ENCODE results near the gene TESMIN.

GRCh38 chr11:68683121-68683520 is 68.2 kb downstream of the TESMIN start:
- no peak for TF ChIP-seq CTCF (conservative IDR thresholded peaks at IDR 0.05; ENCODE audit: low read depth, low read length)
- TF ChIP-seq CEBPB (IDR thresholded peaks at IDR 0.05; ENCODE audit: low read depth, low read length), result no peak
- no peak for TF ChIP-seq POLR2A (IDR thresholded peaks at IDR 0.05; ENCODE audit: low read depth, low read length)
- TF ChIP-seq RFX5 (IDR thresholded peaks at IDR 0.05; ENCODE audit: low read depth, low read length), result no peak
- TF ChIP-seq SMC3 (IDR thresholded peaks at IDR 0.05; ENCODE audit: low read depth, low read length), result no peak
- no peak for TF ChIP-seq MXI1 (IDR thresholded peaks at IDR 0.05; ENCODE audit: borderline replicate concordance, low read depth, low read length)
- no peak for TF ChIP-seq FOS (IDR thresholded peaks at IDR 0.05; ENCODE audit: low read depth, low read length)
- TF ChIP-seq BHLHE40 (IDR thresholded peaks at IDR 0.05; ENCODE audit: low read depth, low read length), result no peak
- TF ChIP-seq USF2 (IDR thresholded peaks at IDR 0.05; ENCODE audit: low read depth, low read length), result no peak
- TF ChIP-seq NFE2L2 (IDR thresholded peaks at IDR 0.05; ENCODE audit: low read depth, low read length), result no peak
- TF ChIP-seq ELK1 (IDR thresholded peaks at IDR 0.05; ENCODE audit: borderline replicate concordance, low read depth, low read length), result no peak
- TF ChIP-seq RAD21 (IDR thresholded peaks at IDR 0.05; ENCODE audit: low read length), result no peak
- TF ChIP-seq MAZ (IDR thresholded peaks at IDR 0.05; ENCODE audit: borderline replicate concordance, low read depth, low read length), result no peak
- no peak for TF ChIP-seq CHD1 (IDR thresholded peaks at IDR 0.05; ENCODE audit: low read depth, low read length)

All from IMR-90 (cell line).